GM19395 (cell line): ENCODE measurements around the gene PROSER2.

Experiments
- ATAC-seq: cut with Tn5 transposase; IDR thresholded peaks from one replicate; pipeline ENCODE4 v1.9.1; 2021; ENCODE audit warnings: mild to moderate bottlenecking, moderate library complexity; ENCODE audit not compliant: unreplicated experiment

PROSER2 gene

DNA sequence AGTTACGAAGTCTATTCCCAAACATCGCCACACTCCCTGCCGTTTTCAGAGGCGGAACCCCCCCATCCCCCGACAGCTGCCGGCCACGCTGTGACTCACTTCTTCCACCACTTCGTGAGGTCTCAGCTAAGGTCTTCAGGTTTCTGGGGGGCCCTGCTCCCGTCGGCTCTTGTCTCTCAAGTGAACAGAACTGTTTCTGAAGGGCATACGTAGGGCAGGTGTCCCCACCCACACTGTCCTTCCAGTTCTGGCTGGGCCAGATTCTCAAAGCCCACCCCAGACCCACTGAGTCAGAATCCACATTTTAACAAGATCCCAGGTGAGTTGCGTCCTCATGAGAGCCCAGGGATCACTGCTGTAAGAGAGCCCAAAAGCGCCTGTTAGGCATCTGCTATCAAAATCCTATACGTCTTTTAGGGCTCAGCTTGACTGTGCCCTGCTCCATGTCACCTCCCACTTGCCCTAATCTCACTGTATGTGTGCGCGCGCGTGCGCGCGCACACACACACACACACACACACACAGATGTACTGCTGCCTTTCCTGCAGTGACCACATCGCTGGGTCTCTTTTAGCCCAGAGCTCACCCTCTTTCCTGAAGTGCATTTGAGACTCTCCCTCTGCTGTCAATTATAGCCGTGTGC is 78.8 kb downstream of the PROSER2 start:
- no peak for ATAC-seq

DNA sequence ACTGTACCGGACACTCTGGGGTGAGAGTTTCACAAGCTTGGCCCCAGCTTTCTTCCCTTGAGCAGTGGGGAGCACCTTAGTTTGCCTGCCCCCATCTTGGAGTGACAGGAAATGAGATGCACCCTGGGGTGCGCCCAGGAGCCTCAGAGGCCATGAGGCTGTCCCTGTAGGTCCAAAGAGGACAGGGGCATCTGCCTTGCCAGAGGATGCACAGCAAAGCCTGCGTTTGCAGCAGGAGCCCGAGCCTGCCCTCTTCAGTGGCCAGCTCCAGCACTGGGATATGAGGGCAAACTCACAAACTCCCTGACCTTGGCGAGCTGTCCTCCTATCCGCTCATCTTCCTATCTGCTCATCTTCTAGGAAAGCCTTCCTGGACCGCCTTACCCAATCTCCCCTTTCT is 79.5 kb downstream of the PROSER2 start:
- no peak for ATAC-seq

DNA sequence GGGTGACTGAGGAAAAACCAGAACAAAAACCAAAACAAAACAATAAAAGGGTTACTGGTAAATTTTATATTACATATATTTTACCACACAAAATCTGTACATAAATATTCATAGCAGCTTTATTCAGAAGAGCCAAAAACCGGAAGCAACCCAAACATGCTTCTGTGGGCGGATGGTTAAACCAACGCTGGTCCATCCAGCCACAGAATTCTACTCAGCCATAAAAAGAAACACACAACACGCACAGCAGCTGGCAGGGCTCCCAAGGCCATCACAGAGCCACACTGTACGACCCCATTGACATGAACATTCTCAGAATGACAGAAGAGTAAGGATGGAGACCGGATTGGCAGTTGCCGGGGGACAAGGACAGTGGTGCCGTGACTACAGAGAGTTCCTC is 83.6 kb downstream of the PROSER2 start:
- no peak for ATAC-seq

DNA sequence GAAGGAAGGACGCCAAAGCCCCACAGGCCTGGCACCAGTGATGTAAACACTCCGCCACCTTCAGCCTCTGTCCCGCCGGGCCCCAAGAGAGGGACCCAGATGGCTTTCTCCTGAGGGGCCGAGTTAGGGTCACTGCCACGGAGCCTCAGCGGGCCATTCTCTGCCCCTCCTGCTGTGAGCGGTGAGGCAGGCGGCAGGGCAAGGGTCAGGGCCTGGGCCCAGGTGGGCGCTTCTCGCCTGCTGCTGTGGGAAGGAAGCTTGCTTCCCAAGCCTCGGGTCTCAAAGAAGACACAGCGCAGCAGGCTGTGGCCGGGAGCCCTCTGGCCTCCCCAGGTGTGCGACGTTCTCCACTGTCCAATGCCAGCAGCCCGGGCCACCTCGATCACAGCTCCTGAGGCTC is 84.8 kb downstream of the PROSER2 start:
- no peak for ATAC-seq

DNA sequence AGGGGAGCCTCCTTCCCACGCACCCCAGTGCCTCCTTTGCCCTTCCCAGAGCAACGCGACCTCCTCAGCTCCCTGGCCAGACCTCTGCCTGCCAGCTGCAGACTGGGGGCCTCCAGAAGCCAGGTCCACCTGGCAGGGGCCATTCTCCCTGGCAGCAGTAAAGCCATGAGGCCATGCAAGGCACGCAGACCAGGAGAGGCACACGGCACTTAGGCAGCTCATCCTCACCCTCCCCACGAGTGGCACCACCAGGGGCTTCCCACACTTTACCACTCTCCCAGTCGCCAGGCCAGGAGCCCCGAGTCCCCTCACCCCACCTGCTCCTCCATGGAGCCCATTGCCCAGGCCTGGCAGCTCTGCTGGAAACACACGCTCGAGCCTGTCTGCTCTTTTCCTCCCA is 85.4 kb downstream of the PROSER2 start:
- ATAC-seq = no peak

DNA sequence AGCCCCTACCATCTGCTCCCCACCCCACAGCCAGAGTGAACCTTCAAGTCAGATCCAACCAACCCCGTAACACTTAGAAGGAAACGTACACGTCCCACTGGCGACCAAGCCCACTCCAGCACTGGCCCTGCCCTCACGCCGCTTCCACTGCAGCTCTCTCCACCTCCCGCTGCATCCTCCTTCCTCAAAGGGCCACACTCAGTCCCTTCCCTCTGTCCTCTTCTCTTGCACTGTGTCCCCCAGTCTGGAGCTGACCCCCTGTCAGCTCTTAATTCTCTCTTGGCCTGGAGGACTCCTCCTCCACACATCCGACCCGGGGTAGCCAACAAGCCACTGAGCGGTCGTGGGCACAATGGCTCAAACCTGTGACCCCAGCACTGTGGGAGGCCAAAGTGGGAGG is 85.8 kb downstream of the PROSER2 start:
- no peak for ATAC-seq

DNA sequence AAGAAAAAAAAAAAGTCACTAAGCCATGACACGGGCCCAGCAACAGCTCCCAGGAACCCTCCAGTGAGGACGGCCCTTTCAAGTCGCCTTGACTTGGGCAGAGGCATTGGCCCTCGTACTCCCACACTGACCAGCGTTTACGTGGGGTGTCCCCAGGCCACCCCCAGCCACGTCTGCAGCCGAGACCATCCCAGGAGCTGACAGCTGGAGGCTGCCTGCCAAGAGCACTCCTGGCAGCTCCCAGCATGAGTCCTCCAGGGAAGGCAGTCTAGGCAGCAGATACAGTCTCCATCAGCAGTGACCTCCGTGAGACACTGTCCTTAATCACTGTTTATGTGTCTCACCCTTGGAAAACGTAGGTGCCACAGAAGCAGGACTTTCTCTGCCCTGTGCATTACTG is 86.5 kb downstream of the PROSER2 start:
- ATAC-seq = no peak

DNA sequence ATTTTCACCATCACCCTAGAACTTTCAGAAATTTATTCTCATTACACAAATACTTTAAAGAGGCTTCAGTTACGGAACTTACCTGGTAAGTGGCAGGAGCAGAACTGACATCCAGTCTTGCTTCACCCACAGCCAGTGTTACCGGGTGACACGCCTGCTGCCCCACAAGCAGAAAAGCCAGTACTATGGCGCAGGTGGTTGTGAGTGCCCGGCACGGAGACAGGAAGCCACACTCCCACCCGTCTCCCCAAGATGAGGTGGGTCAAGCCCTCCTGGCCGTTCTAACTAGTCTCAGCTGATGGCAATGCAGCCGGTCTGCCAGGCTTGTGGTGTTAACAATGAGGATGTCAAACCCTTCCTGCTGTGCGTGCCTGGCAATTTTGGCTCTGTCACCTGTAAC is 86.9 kb downstream of the PROSER2 start:
- no peak for ATAC-seq

DNA sequence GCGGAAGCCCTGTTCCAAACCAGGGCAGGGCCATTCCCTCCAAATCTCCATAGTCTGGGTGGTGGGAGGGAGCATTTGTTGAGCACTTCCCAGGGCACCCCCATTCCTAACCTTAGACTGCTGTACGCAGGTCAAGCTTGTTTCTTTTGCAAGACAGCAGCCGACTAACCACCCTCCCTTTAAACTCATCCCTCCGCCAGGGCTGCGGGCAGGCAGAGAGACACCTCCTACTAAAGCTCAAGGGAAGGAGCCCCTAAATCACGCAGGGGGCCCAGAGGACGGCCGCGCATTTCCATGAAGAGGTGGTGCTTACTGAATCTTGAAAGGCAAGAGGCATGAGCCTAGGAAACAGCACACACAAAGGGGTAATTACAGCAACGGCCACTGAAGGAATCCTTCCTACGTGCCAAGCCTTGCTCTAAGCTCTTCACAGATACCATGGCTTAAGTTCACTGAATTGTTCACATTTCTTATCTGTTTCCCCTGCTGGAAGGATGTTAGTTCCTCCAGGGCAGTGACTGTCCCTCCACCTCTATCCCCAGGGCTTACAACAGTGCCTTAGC is 90.0 kb downstream of the PROSER2 start:
- ATAC-seq = no peak

DNA sequence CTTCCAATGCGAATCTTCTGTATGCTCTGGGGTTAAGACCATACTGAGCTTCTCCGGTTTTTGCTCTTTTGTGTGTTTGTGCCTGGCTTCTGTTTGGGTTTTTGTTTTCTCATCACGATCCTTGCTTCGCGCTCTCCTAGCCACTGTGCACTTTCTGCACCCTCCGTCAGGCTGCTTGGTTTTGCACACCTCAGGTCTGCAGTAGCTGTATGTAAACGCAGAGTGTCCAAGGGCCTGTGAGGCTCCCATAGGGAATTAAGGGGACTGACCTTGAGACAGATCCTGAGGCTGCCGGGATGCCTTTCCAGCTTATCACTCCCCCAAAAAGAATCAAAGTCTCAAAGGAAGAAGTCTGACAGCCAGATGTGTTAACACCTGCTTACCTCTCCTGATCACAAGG is 95.2 kb downstream of the PROSER2 start:
- ATAC-seq = no peak

DNA sequence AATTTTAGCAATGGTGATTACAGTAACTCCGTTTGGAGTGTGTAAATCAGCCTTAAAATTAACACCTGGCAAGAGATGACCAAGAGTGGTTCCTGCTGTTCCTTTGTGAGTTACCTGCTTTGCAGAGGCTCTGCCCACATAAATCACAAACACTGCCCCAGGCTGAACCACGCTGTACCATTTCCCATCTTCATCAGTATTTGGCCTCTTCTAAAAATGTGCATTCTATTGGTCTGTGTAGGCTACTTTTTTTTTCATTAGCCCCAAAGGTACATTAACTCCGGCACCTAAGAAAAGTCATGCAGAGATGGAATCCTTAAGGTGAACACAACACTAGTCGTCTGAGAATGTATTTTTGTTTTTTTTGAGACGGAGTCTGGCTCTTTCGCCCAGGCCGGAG is 96.1 kb downstream of the PROSER2 start:
- ATAC-seq = no peak
